HG03571 (cell line): Measurements from ENCODE around the gene WDFY2.

ENCODE experiments used
- ATAC-seq: cut with Tn5 transposase; IDR thresholded peaks from one replicate; pipeline ENCODE4 v1.9.1; 2021; ENCODE audit not compliant: unreplicated experiment

WDFY2 gene

DNA sequence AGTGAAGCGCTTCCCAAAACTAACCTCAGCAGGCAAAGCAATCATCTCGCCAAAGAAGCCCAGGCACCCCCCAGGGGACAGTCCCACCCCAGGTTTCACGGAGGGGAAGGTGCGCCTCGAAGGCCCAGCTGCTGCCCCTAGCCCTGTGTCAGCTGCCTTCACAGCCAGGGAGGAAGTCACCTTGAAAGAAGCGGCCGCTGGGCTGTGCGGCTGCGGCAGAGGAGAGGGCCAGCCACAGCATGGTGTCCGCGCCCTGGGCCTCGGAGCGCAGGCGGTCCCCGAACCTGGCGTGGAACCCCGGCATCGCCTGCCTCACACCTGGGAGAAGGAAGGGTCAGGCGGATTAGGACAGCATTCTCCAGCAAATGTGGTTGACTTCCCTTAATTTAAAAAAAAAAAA lies 184.7 kb downstream of the WDFY2 start:
- ATAC-seq: no peak

DNA sequence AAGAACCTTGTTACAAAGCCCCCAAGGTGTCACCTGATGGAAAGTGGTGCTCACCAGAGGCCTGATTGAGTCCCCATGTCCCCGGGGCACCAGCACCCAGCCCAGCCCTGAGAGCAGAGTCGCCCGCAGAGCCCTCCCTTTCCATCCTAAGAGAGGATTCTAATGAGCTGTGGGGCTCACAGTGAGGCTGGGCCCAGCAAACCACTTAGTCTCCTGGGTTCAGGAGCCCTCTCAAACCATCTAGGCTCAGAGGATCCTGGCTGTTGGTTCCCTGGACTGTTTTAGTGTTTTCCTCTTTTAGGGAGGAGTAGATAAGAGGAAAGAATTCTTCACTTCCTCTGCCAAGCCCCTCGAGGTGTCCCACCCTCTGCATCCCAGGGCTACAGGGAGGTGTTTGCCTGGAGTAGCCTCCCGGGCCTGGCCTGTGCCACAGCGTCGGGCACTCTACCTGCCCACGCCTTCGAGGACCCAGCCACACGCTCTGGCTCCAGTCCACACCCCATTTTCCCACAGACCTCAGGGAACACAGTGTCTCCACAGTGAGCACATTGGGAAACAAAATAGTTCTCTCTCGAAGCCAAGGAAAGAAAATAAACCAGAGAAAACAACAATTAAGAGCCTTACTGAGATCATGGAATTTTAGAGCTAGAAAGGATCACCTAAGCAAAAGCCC lies 185.3 kb downstream of the WDFY2 start:
- ATAC-seq: no peak

DNA sequence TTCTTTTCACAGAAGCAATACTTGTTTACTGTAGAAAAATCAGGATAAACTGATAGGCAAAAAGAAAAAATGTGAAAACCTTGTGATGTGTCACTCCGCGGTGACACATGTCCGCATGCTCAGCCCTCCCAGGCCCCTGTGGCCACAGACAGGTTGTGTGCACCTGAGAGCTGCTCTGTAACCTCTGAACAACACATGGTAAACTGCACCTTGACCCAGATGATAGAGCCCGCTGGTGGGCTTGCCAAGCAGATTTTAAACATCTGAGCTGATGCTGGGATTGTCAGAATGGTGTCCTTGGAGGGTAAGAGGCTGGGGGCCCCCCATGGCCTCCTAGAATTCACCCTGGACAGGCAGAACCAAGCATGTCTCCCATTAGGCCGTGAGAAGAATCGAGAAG lies 185.9 kb downstream of the WDFY2 start:
- no peak for ATAC-seq

DNA sequence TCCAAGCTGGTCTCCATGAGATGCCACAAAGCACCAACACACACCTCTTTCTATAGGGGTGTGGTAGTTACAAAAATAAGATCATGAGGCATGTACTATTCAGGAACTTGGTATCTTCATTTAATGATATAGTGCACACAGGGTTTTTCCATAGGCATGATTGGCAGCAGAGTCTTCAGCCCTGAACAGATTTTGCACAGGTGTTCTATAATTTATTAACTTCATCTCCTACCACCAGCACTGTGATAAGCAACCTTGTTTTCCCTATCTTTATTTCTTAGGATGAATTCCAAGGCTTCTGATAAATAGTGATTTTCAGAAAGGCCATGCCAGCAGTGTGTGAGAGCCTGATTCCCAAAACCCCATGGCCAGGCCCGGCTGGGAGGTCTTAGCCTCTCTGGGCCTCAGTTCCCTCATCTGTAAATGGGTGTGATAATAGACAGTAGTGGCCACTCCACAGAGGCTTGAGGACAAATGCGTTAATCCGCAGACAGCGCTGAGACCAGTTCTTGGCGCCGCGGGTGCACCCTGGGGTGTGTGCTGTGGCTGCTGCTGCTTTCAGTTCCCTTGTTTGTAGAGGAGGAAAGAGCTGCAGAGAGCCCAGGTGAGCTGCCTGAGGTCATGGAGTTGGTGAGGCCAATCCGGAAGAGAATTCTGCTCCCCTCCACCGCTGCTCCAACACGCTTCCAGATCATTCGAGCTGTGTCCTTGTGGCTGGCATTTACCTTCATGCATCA lies 186.6 kb downstream of the WDFY2 start:
- no peak for ATAC-seq

DNA sequence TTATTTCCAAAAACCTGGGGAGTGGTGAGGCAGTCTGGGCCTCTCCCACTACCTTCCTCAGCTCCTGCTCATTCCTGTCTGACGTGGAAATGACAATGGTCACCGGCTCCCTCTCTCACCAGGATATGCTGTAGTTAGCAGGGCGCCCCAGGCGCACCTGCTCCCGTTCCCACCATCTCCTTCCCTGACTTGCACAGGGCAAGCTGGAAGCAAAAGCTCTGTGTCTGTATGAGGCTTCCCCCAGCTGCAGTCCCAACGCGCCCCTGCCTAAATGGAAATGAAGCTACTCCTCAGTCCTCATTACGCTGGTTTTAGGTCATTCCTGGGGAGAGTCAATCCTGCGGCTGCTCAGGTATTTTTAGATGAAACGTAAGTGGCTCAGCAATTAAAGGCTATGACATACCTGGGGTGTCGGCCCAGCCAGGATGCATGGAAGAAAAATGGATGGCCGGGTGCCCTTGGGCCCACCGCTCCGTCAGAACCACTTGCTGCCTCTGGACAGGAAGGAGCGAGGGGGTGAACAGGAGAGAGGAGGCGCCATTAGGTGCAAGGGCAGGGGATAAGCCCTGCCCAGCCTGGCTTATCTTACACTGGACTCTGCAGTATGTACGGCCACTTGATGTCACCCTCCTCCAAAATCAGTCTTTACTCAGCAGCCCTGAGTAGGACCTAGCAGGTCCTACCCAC lies 187.3 kb downstream of the WDFY2 start:
- ATAC-seq: no peak

DNA sequence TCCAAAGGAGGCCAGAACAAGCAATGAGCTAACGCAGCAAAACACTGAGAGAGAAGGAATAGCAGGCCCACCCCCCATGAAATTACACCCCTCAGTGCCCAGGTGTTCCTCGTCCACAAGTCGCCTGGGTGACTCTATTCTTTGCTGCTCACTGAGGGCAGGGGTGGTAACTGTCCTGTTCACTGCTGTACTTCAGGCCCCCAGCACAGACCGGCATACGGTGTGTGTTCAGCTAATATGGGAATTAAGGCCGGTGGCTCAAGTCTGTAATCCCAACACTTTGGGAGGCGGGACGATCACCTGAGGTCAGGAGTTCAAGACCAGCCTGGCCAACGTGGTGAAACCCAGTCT lies 187.8 kb downstream of the WDFY2 start:
- no peak for ATAC-seq

DNA sequence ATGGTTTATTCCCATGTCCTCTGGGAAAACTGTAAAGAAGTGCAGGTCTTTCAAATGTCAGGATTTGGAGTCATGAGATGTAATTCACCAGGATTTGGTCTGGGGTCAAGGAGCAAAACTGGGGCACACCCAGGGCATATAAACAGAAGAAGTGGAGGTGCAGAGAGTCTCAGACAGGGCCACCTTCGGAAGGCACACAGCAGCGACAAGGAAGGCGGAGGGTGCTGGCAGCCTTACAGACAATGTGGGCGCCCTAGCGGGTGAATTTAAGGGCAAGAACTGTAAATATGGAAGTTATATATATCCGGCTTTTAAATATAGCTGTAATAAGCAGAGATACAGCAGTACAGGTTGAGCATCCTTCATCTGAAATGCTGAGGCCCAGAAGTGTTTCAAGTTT lies 188.5 kb downstream of the WDFY2 start:
- ATAC-seq: no peak

DNA sequence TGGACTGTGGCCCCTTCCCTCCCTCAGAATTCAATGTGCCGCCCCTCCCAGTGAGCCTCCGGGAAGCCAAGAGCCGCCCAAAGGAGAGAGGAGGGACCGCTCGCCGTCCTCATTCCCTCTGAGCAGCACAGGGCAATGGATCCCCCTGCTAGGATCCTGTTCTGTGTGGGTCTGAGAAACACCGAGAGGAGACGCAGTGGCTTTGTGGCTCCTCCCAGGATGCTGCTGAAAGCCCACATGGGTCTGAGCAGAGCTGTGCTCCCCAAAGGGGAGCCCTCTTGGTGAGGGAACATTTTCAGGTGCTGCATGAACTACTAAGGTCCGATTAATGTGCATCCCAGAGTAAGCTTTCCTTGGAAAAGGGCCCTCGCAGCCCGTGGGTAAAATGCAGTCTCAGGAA lies 189.3 kb downstream of the WDFY2 start:
- ATAC-seq: no peak

DNA sequence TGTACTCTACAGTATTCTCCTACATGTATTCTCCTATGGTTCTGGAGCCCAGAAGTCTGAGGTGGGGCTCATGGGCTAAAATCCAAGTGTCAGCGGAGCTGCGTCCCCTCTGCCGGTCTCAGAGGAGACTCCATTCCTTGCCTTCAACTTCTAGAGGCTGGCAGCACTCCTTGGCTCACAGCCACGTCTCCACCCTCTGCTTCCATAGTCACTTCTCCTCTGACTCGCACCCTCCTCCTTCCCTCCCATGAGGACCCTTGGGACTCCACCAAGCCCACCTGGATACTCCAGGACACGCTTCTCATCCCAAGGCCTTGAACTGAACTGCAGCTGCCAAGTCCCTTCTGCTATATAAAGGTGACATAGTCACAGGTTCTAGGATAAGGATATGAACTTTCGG lies 191.9 kb downstream of the WDFY2 start:
- no peak for ATAC-seq

DNA sequence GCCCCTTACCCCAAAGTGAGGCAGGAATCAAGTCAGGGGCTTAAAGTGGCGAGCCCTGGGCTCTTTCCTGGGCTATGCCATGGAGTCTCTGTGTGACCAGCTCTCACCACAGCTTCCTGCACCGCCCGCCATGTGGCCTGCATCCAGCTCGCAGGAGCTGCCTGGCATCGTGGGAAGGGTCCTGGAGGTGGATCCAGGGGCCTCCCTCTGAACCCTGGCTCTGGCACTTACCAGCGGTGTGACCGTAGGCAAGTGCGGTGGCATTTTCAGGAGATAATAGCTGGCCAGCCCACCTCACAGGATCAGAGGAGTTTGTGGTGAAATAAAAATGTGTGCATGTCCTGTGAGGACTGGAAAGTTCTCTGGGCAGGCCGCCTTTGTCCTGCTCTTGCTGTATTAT lies 193.7 kb downstream of the WDFY2 start:
- no peak for ATAC-seq

DNA sequence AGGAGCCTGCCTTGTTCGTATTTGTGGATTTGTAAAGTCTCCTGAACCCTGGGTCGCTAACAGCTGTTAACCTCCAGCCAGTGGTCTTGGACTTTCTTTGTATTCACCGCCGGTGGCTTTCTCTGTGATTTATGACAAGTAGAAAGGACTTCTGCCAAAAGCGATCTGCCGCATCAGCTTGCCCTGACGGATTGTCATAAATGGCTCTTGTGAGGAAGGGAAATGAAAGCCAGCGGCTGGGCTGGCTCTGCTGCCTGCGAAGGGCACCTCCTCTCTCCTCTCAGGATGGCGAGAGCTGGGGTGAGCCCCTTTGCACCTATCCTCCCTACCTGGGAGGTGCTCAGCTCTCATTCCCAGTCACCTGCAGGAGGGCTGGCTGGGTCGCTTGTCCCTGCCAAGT lies 194.1 kb downstream of the WDFY2 start:
- no peak for ATAC-seq

DNA sequence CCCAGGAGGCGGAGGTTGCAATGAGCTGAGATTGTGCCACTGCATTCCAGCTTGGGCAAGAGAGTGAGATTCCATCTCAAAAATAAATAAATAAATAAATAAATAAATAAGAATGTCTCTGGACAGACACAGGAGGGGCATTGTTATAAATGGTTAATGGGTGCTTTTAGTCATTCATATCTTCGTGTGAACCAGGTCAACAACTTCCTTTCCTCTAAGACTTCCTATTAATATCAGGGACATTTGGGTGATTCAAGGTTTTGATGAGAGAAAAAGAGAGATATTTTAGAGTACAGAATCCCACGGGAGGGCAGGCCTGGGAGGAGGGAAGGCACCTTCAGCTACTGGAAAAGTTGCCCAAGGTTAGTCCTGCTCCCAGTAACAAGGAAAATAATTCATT lies 195.8 kb downstream of the WDFY2 start:
- ATAC-seq: no peak

DNA sequence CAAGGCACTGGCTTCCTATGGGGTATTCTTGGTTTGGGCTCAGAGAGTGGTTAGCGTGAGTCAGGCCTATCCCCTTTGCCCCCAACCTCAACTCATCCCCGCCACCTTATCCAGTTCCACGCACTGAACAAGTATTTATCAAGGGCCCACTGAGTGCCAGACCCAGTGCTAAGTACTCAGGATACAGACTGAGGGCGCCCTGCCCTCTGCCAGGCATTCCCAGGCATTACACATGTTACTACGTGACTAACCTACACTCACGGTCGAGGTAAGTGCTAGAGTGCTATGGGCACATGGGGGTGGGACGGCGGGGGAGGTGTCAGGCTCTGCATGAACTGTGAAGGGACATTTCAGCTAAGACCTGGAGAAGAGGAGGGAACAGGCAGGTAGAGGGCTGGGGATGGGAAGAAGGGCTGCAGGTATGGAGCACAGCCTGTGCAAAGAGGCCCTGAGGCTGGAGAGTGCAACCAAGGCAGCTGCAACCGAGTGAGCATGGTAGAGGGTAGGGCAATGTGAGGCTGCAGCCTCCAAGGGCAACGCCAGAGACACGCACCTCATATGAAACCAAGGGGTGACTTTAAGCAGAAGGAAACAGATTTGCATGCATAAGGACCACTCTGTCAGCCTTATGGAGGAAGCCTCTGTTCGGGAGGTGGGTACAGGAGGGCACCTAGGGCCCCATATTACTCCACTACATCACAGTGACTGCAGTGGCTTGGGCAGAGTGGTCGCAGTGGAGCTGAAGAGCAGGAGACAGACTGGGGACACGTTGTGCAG lies 197.2 kb downstream of the WDFY2 start:
- ATAC-seq: no peak

DNA sequence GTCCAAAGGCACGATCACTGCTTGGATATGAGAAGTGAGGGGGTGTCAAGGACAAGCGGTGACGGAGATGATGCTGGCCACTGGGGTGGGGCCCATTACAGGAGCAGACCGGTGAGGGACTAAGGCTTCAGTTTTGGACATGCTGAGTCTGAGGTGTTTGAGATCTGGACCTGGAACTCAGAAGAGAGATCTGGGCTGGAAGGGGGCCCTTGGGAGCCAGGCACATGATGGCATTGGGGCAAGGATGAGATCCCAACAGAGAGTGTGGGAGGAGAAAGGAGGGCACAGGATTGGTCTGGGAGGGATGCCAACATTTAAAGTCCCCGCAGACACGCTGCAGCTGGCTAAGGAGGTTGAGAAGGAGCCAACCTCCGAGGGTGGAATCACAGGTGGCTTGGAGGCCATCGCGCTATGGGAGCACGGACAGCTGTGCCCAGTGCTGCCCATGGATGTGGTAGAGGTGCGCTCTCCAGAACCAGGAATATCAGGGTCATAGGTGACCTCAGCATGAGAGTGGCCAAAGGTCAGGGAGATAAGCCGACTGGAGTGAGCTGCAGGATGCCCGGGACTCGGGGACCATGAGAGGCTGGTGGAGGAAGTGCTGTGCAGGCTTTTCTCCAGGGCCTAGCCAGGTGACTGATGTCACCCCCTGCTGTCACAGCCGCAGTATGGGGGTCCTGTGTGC lies 197.9 kb downstream of the WDFY2 start:
- ATAC-seq: no peak

DNA sequence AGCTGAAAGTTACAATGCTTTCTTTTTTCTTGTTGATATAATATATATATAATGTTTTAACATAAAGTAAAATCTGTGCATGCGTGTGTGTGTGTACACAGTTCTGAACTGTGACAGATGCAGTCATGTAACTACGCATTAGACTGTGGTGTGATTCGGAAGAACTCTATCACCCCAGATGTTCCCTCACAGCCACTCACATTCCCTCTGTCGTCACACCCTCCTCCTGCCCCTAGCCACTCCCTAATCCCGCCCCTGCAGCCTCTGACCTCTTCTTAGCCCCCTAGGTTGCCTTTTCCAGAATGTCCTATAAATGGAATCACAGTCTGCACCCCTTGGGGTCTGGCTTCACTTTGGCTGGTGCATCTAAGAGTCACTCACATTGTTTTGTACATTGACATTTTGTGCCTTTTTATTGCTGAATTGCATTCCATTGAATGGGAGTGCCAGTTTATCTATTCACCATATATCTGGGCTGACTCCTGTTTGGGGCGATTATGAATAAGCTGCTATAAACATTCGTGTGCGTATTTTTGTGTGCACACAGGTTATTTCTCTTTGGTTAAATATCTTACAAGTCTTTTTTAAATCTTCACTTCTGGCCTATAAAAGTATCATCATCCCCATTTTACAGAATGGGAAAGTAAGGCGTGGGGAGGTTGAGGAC lies 199.3 kb downstream of the WDFY2 start:
- ATAC-seq: no peak

DNA sequence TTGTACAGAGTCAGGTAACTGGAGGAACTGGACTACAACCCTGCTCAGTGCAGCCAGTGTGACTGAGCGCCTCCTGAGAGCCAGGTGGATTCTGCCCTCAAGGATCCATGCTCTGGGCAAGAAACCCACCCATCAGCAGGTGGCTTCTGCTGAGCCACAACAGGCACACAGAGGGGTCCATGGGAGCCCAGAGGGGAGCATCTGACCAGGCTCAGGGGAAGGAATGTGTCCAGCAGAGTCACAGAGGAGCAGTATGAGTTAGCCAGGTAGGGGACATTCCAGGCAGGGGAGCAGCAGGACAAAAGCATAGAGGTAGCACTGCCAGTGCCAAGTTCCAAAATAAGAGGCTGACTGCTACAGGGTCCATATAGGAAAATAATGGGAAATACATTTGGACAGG lies 199.8 kb downstream of the WDFY2 start:
- ATAC-seq: no peak

DNA sequence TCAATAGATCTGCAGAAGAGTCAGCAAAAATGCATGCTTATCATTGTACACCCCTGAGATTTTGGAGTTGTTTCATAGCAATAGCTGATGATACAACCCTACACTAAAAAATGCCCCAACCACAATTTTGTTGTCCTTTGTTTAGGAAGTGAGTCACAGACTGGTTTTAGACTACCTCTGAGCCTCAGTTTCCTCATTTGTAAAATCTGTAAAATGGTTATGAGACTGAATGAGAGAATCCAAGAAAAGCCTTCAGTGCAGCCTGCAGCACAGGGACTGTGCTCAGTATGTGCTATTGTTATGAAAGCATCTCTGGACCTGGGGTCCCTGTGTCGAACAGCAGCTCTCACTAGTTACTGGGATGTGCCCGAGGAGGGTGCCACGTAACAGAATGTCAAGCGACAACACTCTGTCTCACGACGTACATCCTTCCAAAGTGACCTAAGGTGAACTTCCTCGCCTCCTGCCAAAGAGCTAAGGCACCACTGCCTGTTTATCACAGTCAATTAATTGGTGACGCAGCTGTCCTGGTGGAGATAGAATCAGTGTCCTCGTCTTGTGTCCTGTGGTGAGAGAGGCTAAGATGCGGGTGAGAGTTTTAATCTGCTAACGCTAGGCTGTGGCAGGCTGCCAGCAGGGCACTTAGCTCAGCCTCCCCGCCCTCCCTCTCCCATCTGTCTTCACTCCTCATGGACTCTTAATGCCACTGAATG lies 201.6 kb downstream of the WDFY2 start:
- ATAC-seq: no peak

DNA sequence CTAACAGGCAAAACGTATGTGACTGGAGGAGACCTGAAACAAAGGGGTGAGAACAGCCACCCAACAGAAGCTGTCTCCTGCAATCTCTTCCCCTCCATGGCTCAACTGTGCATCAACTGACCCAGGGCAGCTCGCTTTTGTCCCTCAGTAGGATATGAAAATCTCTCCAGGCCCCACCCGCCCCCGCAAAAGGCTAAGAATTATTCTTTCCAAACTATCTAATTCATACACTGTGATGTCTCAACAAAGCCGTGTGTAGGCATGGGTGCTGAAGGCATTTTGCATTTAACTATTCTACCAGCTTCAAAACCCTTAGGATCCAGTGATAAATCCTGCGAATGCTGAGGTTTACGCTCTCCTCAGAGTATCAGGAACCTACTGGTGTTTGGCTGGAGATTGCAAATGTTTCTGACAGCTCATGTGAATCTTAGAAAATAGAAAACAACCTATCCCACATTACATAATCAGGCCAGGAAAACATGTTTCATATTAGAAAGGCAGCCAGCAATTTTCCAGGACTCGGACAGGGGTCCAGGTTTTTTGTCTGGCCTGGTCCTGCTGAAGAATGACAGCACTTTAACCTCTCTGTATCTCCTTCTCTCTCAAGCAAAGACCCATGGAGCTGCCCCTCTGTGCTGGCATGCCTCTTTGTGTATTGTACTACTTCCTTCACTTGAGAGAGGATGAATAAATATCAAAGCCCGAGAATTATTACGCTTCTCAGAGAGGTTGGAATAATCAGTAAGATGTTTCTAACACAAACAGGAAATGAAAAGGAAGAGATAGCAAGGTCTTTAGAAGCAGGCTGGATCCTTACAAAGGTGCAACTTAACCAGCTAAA lies 202.4 kb downstream of the WDFY2 start:
- no peak for ATAC-seq
